Liver (tissue), 9 donors: ENCODE measurements around the gene ZBTB7B. TPM values are rescaled to one million over a fixed set of nuclear protein-coding genes. Genes with fewer than 3 reads are reported as not detected.

Source experiments
- DNase-seq: peaks from one replicate; pipeline ENCODE4 v3.0.0-alpha.2; 2017; ENCODE audit warnings: low spot score
- H3K27ac ChIP-seq, 2 donors: one replicate each; pipeline ENCODE4 v1.7.0; 2013; ENCODE audit warnings: inconsistent platforms in 2 of 2, low read length in 2 of 2, control low read depth in 1 of 2, low read depth in 1 of 2, mild to moderate bottlenecking in 1 of 2
- H3K27me3 ChIP-seq, 4 donors: one replicate each; pipeline versions ENCODE4 v1.6.1 to v1.7.0; 2013; ENCODE audit warnings: low read length in 3 of 4, inconsistent platforms in 1 of 4, mild to moderate bottlenecking in 1 of 4, moderate library complexity in 1 of 4; ENCODE audit not compliant: control insufficient read depth in 4 of 4, insufficient read depth in 4 of 4
- H3K36me3 ChIP-seq, 4 donors: one replicate each; pipeline versions ENCODE4 v1.6.1 to v1.7.0; 2013; ENCODE audit warnings: low read length in 3 of 4, mild to moderate bottlenecking in 3 of 4, low read depth in 1 of 4, moderate library complexity in 1 of 4; ENCODE audit not compliant: control insufficient read depth in 4 of 4, insufficient read depth in 3 of 4
- H3K4me1 ChIP-seq, 4 donors: one replicate each; pipeline versions ENCODE4 v1.6.1 to v1.7.0; 2013; ENCODE audit warnings: low read length in 3 of 4, mild to moderate bottlenecking in 3 of 4, moderate library complexity in 1 of 4; ENCODE audit not compliant: control insufficient read depth in 4 of 4, insufficient read depth in 4 of 4
- H3K4me3 ChIP-seq, 3 donors: one replicate each; pipeline versions ENCODE4 v1.6.1 to v1.7.0; 2013; ENCODE audit warnings: low read length in 3 of 3, control low read depth in 1 of 3, low read depth in 1 of 3, mild to moderate bottlenecking in 1 of 3
- H3K9ac ChIP-seq, 2 donors: one replicate each; pipeline ENCODE4 v1.7.0; 2013; ENCODE audit warnings: low read length in 2 of 2, mild to moderate bottlenecking in 2 of 2, moderate library complexity in 2 of 2, control low read depth in 1 of 2, low read depth in 1 of 2
- H3K9me3 ChIP-seq, 4 donors: one replicate each; pipeline versions ENCODE4 v1.6.1 to v1.7.0; 2013; ENCODE audit warnings: low read length in 3 of 4; ENCODE audit not compliant: control insufficient read depth in 4 of 4
- EGR1 ChIP-seq, 2 donors: IDR thresholded peaks; 2 replicates each; pipeline ENCODE4 v1.6.1; 2016 to 2018; ENCODE audit warnings: antibody characterized with exemption in 2 of 2, low read depth in 2 of 2
- FOXA1 ChIP-seq: IDR thresholded peaks from 2 replicates; pipeline ENCODE4 v1.6.1; 2016; ENCODE audit warnings: antibody characterized with exemption
- FOXA2 ChIP-seq: IDR thresholded peaks from 2 replicates; pipeline ENCODE4 v1.6.1; 2016; ENCODE audit warnings: antibody characterized with exemption
- GABPA ChIP-seq, 2 donors: IDR thresholded peaks in 1 of 2; conservative IDR thresholded peaks in 1 of 2; 2 replicates each; pipeline ENCODE4 v1.6.1; 2016; ENCODE audit warnings: antibody characterized with exemption in 2 of 2, mild to moderate bottlenecking in 1 of 2, moderate library complexity in 1 of 2
- HNF4A ChIP-seq, 2 donors: conservative IDR thresholded peaks; 2 replicates each; pipeline ENCODE4 v1.6.1; 2016; ENCODE audit warnings: antibody characterized with exemption in 2 of 2, mild to moderate bottlenecking in 2 of 2
- HNF4G ChIP-seq: IDR thresholded peaks from 2 replicates; pipeline ENCODE4 v1.6.1; 2016; ENCODE audit warnings: antibody characterized with exemption
- JUND ChIP-seq, 2 donors: IDR thresholded peaks; 2 replicates each; pipeline ENCODE4 v1.6.1; 2016; ENCODE audit warnings: antibody characterized with exemption in 2 of 2
- NR2F2 ChIP-seq: IDR thresholded peaks from 2 replicates; pipeline ENCODE4 v1.6.1; 2016; ENCODE audit warnings: antibody characterized with exemption
- RAD21 ChIP-seq, 2 donors: IDR thresholded peaks; 2 replicates each; pipeline ENCODE4 v1.6.1; 2016; ENCODE audit warnings: antibody characterized with exemption in 2 of 2, mild to moderate bottlenecking in 2 of 2
- RXRA ChIP-seq, 2 donors: IDR thresholded peaks; 2 replicates each; pipeline ENCODE4 v1.6.1; 2017 to 2018; ENCODE audit warnings: antibody characterized with exemption in 2 of 2, mild to moderate bottlenecking in 1 of 2
- SP1 ChIP-seq: IDR thresholded peaks from 2 replicates; pipeline ENCODE4 v1.6.1; 2018; ENCODE audit warnings: antibody characterized with exemption, mild to moderate bottlenecking
- TAF1 ChIP-seq: conservative IDR thresholded peaks from 2 replicates; pipeline ENCODE4 v1.6.1; 2016; ENCODE audit warnings: antibody characterized with exemption, mild to moderate bottlenecking
- YY1 ChIP-seq: IDR thresholded peaks from 2 replicates; pipeline ENCODE4 v1.6.1; 2016; ENCODE audit warnings: antibody characterized with exemption, mild to moderate bottlenecking
- WGBS: extraction: QIAGEN DNeasy Blood & Tissue Kit; methylation state at CpG from one replicate; pipeline ENCODE4 v1.1.7; 2013; 5-methylcytosine and 5-hydroxymethylcytosine counted together
- polyA plus RNA-seq, 2 donors: library from polyadenylated mRNA; stranded (reverse) in 1 of 2; unstranded in 1 of 2; fragments of 200-250 nt in 1 of 2; fragments of >200 nt in 1 of 2; fragmentation: Nextera tagmentation in 1 of 2; extraction: Ambion mirVana in 1 of 2; gene quantifications; one replicate each; pipeline versions ENCODE4 v1.2.1 to v1.2.3, GENCODE V29; 2013 to 2015
- total RNA-seq, 2 donors: library from RNA; depleted of rRNA; stranded (reverse); fragments of >200 nt; gene quantifications; one replicate each; pipeline ENCODE4 v1.2.3, GENCODE V29; 2014
- TF ChIP-seq, protein P1 (sequence below): IDR thresholded peaks from 2 replicates; pipeline ENCODE4 v1.6.1; 2016; ENCODE audit warnings: antibody characterized with exemption
- TF ChIP-seq, protein P2 (sequence below): fragments of 150-350 bp; IDR thresholded peaks from 2 replicates; pipeline ENCODE4 v1.5.1; 2017; ENCODE audit warnings: improper control_type of control experiment, low read depth, low read length; ENCODE audit not compliant: missing input control
- TF ChIP-seq, protein P3 (sequence below): IDR thresholded peaks from 2 replicates; pipeline ENCODE4 v1.6.1; 2016; ENCODE audit warnings: antibody characterized with exemption, mild to moderate bottlenecking
- donor health status: healthy.
- donor health status: healthy.
- donor health status: healthy.
- donor health status: healthy.
- donor health status: healthy.

Gene ZBTB7B
- total and polyA plus RNA-seq, 4 donors, result 7.0 to 50.2 (median 21.1) TPM

DNA sequence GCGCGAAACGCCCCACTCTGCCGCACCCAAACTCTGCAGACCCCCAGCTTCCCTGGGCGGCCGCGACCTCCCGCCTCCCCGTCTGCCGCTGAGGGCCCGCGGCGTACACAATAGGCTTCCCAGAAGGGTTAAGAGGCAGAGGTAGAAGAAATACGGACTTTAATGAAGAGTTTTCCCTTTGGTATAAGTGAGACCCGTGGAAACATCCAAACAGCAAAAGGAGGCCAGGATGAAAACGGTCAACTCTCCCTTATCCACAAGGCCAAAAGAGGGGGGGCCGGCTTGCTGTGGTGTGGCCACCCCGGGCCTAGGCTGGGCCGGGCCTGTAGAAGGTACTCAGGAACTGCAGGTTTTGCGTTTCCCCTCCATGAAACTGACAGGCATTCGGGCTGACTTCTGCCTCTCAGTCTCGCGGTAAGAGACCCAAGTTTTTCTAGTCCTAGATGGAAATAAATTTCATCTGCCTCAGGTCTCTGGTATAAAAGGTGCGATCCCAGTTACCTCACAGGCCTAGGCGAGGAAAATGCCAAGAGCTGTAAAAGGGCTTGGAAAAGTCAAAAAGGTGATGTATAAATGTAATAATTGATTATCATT lies 40.3 kb upstream of the ZBTB7B start:
- Histone ChIP-seq H3K27ac (peak overlapping the region; percentile 83 to 97), H3K9me3 (no peaks in the 10 kb centered on the region), H3K27me3 (no peaks in the 10 kb centered on the region), H3K4me1 (peaks cover 0 to 42% (median 24%) of the 10 kb centered on the region in 4 donors), H3K4me3 (peak overlapping the region; percentile 78 to 86 (median 82)), H3K9ac (peak overlapping the region; percentile 65 to 88), H3K36me3 (peaks cover 6 to 47% (median 27%) of the 10 kb centered on the region in 4 donors)
- TF ChIP-seq HNF4A (conservative IDR thresholded peaks at IDR 0.05), result no peak
- TF ChIP-seq FOXA1, result no peak
- no peak for TF ChIP-seq RXRA (IDR thresholded peaks at IDR 0.05)
- no peak for TF ChIP-seq NR2F2
- TF ChIP-seq, protein P1, sequence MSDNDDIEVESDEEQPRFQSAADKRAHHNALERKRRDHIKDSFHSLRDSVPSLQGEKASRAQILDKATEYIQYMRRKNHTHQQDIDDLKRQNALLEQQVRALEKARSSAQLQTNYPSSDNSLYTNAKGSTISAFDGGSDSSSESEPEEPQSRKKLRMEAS, result no peak
- TF ChIP-seq, protein P2, sequence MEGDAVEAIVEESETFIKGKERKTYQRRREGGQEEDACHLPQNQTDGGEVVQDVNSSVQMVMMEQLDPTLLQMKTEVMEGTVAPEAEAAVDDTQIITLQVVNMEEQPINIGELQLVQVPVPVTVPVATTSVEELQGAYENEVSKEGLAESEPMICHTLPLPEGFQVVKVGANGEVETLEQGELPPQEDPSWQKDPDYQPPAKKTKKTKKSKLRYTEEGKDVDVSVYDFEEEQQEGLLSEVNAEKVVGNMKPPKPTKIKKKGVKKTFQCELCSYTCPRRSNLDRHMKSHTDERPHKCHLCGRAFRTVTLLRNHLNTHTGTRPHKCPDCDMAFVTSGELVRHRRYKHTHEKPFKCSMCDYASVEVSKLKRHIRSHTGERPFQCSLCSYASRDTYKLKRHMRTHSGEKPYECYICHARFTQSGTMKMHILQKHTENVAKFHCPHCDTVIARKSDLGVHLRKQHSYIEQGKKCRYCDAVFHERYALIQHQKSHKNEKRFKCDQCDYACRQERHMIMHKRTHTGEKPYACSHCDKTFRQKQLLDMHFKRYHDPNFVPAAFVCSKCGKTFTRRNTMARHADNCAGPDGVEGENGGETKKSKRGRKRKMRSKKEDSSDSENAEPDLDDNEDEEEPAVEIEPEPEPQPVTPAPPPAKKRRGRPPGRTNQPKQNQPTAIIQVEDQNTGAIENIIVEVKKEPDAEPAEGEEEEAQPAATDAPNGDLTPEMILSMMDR, result no peak
- no peak for TF ChIP-seq FOXA2
- no peak for TF ChIP-seq HNF4G
- TF ChIP-seq YY1, result no peak
- no peak for TF ChIP-seq GABPA (IDR thresholded peaks at IDR 0.05 in 1 of 2, conservative IDR thresholded peaks at IDR 0.05 in 1 of 2)
- TF ChIP-seq TAF1, result no peak
- TF ChIP-seq, protein P3, sequence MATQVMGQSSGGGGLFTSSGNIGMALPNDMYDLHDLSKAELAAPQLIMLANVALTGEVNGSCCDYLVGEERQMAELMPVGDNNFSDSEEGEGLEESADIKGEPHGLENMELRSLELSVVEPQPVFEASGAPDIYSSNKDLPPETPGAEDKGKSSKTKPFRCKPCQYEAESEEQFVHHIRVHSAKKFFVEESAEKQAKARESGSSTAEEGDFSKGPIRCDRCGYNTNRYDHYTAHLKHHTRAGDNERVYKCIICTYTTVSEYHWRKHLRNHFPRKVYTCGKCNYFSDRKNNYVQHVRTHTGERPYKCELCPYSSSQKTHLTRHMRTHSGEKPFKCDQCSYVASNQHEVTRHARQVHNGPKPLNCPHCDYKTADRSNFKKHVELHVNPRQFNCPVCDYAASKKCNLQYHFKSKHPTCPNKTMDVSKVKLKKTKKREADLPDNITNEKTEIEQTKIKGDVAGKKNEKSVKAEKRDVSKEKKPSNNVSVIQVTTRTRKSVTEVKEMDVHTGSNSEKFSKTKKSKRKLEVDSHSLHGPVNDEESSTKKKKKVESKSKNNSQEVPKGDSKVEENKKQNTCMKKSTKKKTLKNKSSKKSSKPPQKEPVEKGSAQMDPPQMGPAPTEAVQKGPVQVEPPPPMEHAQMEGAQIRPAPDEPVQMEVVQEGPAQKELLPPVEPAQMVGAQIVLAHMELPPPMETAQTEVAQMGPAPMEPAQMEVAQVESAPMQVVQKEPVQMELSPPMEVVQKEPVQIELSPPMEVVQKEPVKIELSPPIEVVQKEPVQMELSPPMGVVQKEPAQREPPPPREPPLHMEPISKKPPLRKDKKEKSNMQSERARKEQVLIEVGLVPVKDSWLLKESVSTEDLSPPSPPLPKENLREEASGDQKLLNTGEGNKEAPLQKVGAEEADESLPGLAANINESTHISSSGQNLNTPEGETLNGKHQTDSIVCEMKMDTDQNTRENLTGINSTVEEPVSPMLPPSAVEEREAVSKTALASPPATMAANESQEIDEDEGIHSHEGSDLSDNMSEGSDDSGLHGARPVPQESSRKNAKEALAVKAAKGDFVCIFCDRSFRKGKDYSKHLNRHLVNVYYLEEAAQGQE, result no peak
- no peak for TF ChIP-seq EGR1 (IDR thresholded peaks at IDR 0.05; ENCODE audit: low read depth in 2 of 2)
- TF ChIP-seq SP1, result no peak
- DNase-seq, result no peak
- WGBS, result 3% methylated on average over 25 of the region's 25 CpGs

DNA sequence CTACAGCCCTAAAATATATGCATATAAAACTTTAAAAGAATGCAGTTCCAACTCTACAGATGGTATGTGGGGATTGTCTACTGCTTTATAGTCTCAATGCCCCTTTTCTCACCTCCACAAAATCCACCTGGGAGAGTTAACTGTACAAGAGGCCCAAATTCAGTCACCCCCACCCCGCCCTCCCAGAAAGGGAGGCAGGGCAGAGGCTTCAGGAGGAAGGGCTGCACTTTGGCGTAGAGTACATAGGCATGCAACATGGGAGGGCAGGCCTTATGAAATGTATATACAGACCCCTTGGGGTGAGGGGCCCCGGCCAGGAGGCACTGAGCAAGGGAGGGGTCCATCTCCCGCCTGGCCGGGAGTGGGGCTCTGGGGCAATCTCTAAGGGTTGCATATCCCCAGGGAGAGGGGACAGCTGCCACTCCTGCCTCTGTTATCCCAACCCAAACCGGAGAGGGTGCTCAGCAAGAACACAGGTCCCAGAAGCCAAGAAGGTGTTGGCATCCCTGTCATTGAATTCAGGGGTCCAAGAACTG lies 39.7 kb upstream of the ZBTB7B start:
- 80% methylated on average over 6 of the region's 6 CpGs for WGBS
- Histone ChIP-seq H3K9ac (no peak overlapping the region), H3K36me3 (peaks cover 8 to 53% (median 32%) of the 10 kb centered on the region in 4 donors), H3K4me3 (no peak overlapping the region), H3K4me1 (peaks cover 0 to 41% (median 24%) of the 10 kb centered on the region in 4 donors), H3K27ac (peak overlapping the region in 1 of 2 donors; percentile 97), H3K27me3 (no peaks in the 10 kb centered on the region), H3K9me3 (no peaks in the 10 kb centered on the region)
- TF ChIP-seq JUND (IDR thresholded peaks at IDR 0.05), result no peak
- TF ChIP-seq SP1, result no peak
- TF ChIP-seq GABPA (IDR thresholded peaks at IDR 0.05 in 1 of 2, conservative IDR thresholded peaks at IDR 0.05 in 1 of 2), result no peak
- no peak for TF ChIP-seq RAD21 (IDR thresholded peaks at IDR 0.05)
- TF ChIP-seq, protein P2, result no peak
- TF ChIP-seq HNF4G, result no peak
- no peak for TF ChIP-seq EGR1 (IDR thresholded peaks at IDR 0.05; ENCODE audit: low read depth in 2 of 2)
- TF ChIP-seq TAF1, result no peak
- TF ChIP-seq, protein P1, result no peak
- TF ChIP-seq RXRA (IDR thresholded peaks at IDR 0.05), result no peak
- TF ChIP-seq HNF4A (conservative IDR thresholded peaks at IDR 0.05), result no peak
- TF ChIP-seq NR2F2, result no peak
- no peak for DNase-seq
